Pericardium fibroblast (primary cell): Measurements from ENCODE around the gene SPCS2. TPM values are rescaled to one million over a fixed set of nuclear protein-coding genes. Genes with fewer than 3 reads are reported as not detected.

ENCODE experiments used
- total RNA-seq: library from RNA; depleted of rRNA; stranded (reverse); fragments of >200 nt; gene quantifications from 2 replicates; pipeline ENCODE4 v1.2.3, GENCODE V29; 2015

Gene SPCS2
- 25.9 and 55.2 TPM in 2 replicates for total RNA-seq

GRCh38 chr11:74948898-74949752, at the start of gene SPCS2, which contains the start of gene XRRA1:
Gene SPCS2, plus strand, starts transcription at chr11:74949266. Its CDS starts 20 bp downstream, at chr11:74949286.
Gene XRRA1, minus strand, starts transcription at chr11:74949091. Its CDS starts 8,213 bp downstream, at chr11:74940878.

GRCh38 chr11:74988541-74989259, 39.6 kb downstream of the SPCS2 start, which contains the start of gene NEU3:
Gene NEU3, plus strand, starts transcription at chr11:74988933. Its CDS starts 128 bp downstream, at chr11:74989061.

Other genes starting within 250 kb of the SPCS2 start
- not detected in 2 replicates for gene CHRDL2, start 217.8 kb upstream of the SPCS2 start, total RNA-seq
- 8.4 and 10.0 TPM in 2 replicates for gene RNF169, start 200.4 kb upstream of the SPCS2 start, total RNA-seq
- gene XRRA1, start 175 bp upstream of the SPCS2 start, total RNA-seq = 8.9 and 11.4 TPM in 2 replicates
- gene NEU3, start 39.7 kb downstream of the SPCS2 start, total RNA-seq = 3.9 and 5.1 TPM in 2 replicates
- not detected in 2 replicates for gene OR2AT4, start 147.6 kb downstream of the SPCS2 start, total RNA-seq
- 0.23 TPM in 1 of 2 replicates, not detected in the other for gene SLCO2B1, start 201.8 kb downstream of the SPCS2 start, total RNA-seq